Nephron progenitor cell (in vitro differentiated cells): ENCODE measurements around the gene UBR1.
"Not testable (repeated sequence)": the region's sequence is repeated elsewhere in the genome, so short reads cannot be mapped to it uniquely, and the experiment has no call there.

ENCODE experiments used
- DNase-seq: peaks from one replicate; pipeline ENCODE4 v3.0.0; 2021
- H3K27ac Mint-ChIP-seq: 2 replicates; pipeline ENCODE4 v1.8.0; 2021; ENCODE audit warnings: mild to moderate bottlenecking, moderate library complexity, mixed read lengths
- H3K27me3 Mint-ChIP-seq: 2 replicates; pipeline ENCODE4 v1.8.0; 2021; ENCODE audit warnings: mild to moderate bottlenecking, low read depth, mixed read lengths; ENCODE audit not compliant: poor library complexity
- H3K36me3 Mint-ChIP-seq: 2 replicates; pipeline ENCODE4 v1.8.0; 2021; ENCODE audit warnings: low read depth, mixed read lengths
- H3K4me1 Mint-ChIP-seq: 2 replicates; pipeline ENCODE4 v1.8.0; 2021; ENCODE audit warnings: mixed read lengths
- H3K4me3 Mint-ChIP-seq: 2 replicates; pipeline ENCODE4 v1.8.0; 2021; ENCODE audit warnings: mild to moderate bottlenecking, moderate library complexity, mixed read lengths
- H3K9me3 Mint-ChIP-seq: 2 replicates; pipeline ENCODE4 v1.8.0; 2021; ENCODE audit warnings: mild to moderate bottlenecking, moderate library complexity, mixed read lengths
- TF ChIP-seq, protein P1 (sequence below): fragments of 200-600 bp; sonication (generic); IDR thresholded peaks from 2 replicates; pipeline ENCODE4 v1.5.0; 2021; ENCODE audit warnings: antibody characterized with exemption

UBR1 gene

DNA sequence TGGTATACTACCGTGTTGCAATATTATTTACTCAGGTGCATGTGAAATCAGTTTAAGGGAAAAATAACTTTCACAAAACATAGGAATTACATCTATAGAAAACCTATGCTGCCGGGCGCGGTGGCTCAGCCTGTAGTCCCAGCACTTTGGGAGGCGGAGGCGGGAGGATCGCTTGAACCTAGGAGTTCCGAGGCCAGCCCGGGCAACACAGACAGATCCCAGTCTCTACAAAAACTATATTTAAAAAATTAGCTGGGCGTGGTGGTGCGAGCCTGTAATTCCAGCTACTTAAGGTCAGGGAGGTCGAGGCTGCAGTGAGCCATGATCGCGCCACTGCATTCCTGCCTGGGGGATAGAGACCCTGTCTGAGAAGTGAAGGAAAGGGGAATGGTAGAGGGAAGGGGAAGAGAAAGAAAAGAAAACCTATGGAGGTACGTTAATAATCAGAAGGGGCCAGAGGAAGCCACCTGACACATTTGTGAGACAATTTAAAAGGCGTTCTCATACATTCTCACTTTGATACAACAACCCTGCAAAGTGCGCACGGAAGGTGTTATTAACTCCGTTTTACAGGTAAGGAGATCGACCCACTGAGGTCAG is 27.1 kb upstream of the UBR1 start:
- Mint-ChIP-seq H3K27ac (no peak overlapping the region), H3K4me3 (peak overlapping the region; percentile 85), H3K4me1 (peaks cover 10% of the 10 kb centered on the region), H3K9me3 (peaks cover 22% of the 10 kb centered on the region), H3K36me3 (no peaks in the 10 kb centered on the region), H3K27me3 (peaks cover 64% of the 10 kb centered on the region)
- DNase-seq, result peak; percentile 12
- TF ChIP-seq, protein P1, sequence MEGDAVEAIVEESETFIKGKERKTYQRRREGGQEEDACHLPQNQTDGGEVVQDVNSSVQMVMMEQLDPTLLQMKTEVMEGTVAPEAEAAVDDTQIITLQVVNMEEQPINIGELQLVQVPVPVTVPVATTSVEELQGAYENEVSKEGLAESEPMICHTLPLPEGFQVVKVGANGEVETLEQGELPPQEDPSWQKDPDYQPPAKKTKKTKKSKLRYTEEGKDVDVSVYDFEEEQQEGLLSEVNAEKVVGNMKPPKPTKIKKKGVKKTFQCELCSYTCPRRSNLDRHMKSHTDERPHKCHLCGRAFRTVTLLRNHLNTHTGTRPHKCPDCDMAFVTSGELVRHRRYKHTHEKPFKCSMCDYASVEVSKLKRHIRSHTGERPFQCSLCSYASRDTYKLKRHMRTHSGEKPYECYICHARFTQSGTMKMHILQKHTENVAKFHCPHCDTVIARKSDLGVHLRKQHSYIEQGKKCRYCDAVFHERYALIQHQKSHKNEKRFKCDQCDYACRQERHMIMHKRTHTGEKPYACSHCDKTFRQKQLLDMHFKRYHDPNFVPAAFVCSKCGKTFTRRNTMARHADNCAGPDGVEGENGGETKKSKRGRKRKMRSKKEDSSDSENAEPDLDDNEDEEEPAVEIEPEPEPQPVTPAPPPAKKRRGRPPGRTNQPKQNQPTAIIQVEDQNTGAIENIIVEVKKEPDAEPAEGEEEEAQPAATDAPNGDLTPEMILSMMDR, result no peak

DNA sequence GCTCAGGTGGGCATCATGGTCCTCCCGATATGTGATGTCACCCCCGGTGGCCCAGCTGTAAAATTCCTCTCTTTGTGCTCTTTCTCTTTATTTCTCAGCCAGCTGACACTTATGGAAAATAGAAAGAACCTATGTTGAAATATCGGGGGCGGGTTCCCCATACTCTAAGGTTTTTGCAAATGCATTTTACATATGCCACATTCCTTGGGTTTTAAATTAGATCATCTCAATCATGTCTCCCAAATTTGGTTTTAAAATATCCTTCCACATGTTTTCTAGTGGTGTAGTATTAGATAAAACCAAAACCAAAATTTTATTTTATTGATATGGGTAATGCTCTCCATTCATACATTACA is 23.1 kb upstream of the UBR1 start:
- H3K36me3 Mint-ChIP-seq, result no peaks in the 10 kb centered on the region
- peaks cover 10% of the 10 kb centered on the region for H3K4me1 Mint-ChIP-seq
- H3K9me3 Mint-ChIP-seq, result peaks cover 28% of the 10 kb centered on the region
- no peak for DNase-seq
- H3K27ac Mint-ChIP-seq, result no peak overlapping the region
- peaks cover 72% of the 10 kb centered on the region for H3K27me3 Mint-ChIP-seq
- H3K4me3 Mint-ChIP-seq, result no peak overlapping the region
- TF ChIP-seq, protein P1, result no peak

DNA sequence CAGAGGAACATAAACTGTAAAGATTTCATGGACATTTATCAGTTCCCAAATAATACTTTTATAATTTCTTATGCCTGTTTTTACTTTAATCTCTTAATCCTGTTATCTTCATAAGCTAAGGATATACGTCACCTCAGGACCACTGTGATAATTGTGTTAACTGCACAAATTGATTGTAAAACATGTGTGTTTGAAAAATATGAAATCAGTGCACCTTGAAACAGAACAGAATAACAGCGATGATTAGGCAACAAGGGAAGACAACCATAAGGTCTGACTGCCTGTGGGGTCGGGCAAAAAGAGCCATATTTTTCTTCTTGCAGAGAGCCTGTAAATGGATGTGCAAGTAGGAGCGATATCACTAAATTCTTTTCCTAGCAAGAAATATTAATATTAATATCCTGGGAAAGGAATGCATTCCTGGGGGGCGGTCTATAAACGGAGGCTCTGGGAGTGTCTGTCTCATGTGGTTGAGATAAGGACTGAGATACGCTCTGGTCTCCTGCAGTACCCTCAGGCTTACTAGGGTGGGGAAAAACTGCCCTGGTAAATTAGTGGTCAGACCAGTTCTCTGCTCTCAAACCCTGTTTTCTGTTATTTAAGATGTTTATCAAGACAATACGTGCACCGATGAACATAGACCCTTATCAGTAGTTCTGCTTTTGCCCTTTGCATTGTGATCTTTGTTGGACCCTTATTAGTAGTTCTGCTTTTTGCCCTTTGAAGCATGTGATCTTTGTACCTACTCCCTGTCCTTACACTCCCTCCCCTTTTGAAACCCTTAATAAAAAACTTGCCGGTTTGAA is 22.5 kb upstream of the UBR1 start:
- DNase-seq, H3K27ac Mint-ChIP-seq, H3K4me3 Mint-ChIP-seq, H3K36me3 Mint-ChIP-seq: not testable (repeated sequence)
- Mint-ChIP-seq H3K4me1 (peaks cover 12% of the 10 kb centered on the region), H3K9me3 (peaks cover 28% of the 10 kb centered on the region), H3K27me3 (peaks cover 72% of the 10 kb centered on the region)

DNA sequence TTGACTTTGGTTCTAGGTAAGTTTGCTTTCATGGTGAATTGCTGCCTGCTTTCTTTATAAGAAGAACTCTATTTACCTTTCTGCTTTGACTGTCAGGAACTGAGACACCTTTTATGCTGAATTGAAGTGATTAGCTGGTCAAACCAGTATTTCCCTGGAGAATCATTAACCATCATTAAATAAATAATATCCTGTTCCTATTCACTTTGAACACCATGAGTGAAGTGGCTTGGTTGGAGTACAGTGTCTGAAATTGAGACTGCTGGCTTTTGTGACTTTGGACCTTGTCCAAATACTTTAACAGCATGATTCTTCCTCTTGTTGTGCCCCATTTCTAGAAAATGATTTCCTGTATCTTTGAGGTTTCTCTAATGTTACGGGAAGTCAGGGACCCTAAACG is 21.9 kb upstream of the UBR1 start:
- Mint-ChIP-seq H3K27me3 (peaks cover 72% of the 10 kb centered on the region), H3K36me3 (no peaks in the 10 kb centered on the region), H3K9me3 (peaks cover 28% of the 10 kb centered on the region), H3K4me3 (no peak overlapping the region), H3K27ac (no peak overlapping the region), H3K4me1 (peaks cover 18% of the 10 kb centered on the region)
- TF ChIP-seq, protein P1, result no peak
- no peak for DNase-seq

DNA sequence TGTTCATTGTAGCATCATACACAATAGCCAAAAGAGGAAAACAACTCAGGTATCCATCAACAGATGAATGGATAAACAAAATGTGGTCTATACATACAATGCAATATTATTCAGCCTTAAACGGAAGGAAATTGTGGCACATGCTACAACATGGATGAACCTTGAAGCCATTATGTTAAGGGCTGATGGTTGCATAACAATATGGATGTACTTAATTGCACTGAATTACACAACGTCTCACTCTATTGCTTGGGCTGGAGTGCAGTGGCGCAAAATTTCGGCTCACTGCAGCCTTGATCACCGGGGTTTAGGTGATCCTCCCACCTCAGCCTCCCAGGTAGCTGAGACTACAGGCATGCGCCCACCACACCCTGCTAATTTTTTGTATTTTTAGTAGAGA is 20.5 kb upstream of the UBR1 start:
- no peak overlapping the region for H3K27ac Mint-ChIP-seq
- H3K4me3 Mint-ChIP-seq, result no peak overlapping the region
- peaks cover 25% of the 10 kb centered on the region for H3K4me1 Mint-ChIP-seq
- H3K9me3 Mint-ChIP-seq, result peaks cover 28% of the 10 kb centered on the region
- H3K36me3 Mint-ChIP-seq, result no peaks in the 10 kb centered on the region
- DNase-seq, result no peak
- TF ChIP-seq, protein P1, result no peak
- H3K27me3 Mint-ChIP-seq, result peaks cover 66% of the 10 kb centered on the region

DNA sequence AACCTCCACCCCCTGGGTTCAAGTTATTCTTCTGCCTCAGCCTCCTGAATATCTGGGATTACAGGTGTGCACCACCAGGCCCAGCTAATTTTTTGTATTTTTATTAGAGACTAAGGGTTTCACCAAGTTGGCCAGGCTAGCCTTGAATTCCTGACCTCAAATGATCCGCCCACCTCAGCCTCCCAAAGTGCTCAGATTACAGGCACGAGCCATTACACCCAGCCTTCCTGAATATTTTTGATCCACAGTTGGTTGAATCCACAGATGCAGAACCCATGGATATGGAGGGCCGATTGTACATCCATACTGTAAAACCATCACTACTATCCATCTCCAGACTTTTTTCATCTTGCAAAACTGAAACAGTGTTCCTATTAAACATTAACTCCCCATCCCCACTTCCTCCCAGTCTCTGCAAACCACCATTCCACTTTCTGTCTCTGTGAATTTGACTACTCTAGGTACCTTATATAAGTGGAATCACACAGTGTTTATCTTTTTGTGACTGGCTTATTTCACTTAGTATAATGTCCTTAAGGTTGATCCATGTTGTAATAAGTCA is 19.3 kb upstream of the UBR1 start:
- no peak for DNase-seq
- Mint-ChIP-seq H3K4me1 (peaks cover 25% of the 10 kb centered on the region), H3K4me3 (peak overlapping the region; percentile 6), H3K27me3 (peaks cover 67% of the 10 kb centered on the region), H3K9me3 (peaks cover 28% of the 10 kb centered on the region), H3K36me3 (no peaks in the 10 kb centered on the region), H3K27ac (no peak overlapping the region)
- TF ChIP-seq, protein P1, result no peak
